Measurements from ENCODE around the gene TMEM236.

GRCh38 chr10:17795083-17795482 lies 43.1 kb downstream of the TMEM236 start:
- TF ChIP-seq EP300 (IDR thresholded peaks at IDR 0.05) = no peak
- TF ChIP-seq, protein P1, sequence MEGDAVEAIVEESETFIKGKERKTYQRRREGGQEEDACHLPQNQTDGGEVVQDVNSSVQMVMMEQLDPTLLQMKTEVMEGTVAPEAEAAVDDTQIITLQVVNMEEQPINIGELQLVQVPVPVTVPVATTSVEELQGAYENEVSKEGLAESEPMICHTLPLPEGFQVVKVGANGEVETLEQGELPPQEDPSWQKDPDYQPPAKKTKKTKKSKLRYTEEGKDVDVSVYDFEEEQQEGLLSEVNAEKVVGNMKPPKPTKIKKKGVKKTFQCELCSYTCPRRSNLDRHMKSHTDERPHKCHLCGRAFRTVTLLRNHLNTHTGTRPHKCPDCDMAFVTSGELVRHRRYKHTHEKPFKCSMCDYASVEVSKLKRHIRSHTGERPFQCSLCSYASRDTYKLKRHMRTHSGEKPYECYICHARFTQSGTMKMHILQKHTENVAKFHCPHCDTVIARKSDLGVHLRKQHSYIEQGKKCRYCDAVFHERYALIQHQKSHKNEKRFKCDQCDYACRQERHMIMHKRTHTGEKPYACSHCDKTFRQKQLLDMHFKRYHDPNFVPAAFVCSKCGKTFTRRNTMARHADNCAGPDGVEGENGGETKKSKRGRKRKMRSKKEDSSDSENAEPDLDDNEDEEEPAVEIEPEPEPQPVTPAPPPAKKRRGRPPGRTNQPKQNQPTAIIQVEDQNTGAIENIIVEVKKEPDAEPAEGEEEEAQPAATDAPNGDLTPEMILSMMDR (IDR thresholded peaks at IDR 0.05) = no peak
- no peak for TF ChIP-seq POLR2AphosphoS5 (IDR thresholded peaks at IDR 0.05)
- TF ChIP-seq POLR2A (IDR thresholded peaks at IDR 0.05) = no peak

Measured in gastroesophageal sphincter (tissue), 3 donors.